ENCODE measurements around the gene POU2AF1.

POU2AF1 gene

DNA sequence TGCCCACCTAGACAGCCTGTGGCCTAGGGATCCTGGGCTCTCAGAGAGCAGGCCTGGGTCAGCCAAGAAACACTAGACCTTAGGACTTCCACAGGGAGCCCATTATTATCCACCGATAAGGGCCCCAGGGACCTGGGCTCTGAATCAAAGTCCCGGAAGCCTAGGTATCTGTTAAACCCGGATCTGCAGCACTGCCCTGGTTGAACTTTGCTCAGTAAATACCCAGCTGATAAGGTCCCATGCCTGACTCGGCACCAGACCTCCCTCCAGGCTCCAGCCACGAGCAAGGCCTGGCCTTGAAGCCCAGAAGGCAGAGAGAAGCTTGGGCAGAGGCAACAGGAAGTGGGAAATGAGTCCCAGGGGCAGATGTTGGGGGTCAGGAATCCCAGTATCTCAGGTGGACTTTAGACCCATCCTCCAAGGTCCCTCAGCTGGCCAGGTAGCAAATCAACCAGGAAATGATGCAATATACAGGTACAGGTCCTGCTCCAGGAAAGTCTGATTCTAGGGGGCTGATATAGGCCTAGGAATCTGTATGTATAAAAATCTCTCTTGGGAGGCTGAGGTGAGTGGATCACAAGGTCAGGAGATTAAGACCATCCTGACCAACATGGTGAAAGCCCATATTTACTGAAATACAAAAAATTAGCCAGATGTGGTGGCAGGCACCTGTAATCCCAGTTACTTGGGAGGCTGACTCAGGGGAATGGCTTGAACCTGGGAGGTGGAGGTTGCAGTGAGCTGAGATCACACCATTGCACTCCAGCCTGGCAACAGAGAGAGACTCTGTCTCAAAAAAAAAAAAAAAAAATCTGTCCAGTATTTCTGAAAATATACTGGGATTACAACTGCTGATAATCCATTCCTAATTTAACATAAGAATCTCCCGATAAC is 18.7 kb downstream of the POU2AF1 start:
- DNase-seq, result no peak

GRCh38 chr11:111359223-111360149 is 19.6 kb downstream of the POU2AF1 start:
- DNase-seq, result no peak

GRCh38 chr11:111358038-111359001 is 20.8 kb downstream of the POU2AF1 start:
- DNase-seq, result no peak

DNA sequence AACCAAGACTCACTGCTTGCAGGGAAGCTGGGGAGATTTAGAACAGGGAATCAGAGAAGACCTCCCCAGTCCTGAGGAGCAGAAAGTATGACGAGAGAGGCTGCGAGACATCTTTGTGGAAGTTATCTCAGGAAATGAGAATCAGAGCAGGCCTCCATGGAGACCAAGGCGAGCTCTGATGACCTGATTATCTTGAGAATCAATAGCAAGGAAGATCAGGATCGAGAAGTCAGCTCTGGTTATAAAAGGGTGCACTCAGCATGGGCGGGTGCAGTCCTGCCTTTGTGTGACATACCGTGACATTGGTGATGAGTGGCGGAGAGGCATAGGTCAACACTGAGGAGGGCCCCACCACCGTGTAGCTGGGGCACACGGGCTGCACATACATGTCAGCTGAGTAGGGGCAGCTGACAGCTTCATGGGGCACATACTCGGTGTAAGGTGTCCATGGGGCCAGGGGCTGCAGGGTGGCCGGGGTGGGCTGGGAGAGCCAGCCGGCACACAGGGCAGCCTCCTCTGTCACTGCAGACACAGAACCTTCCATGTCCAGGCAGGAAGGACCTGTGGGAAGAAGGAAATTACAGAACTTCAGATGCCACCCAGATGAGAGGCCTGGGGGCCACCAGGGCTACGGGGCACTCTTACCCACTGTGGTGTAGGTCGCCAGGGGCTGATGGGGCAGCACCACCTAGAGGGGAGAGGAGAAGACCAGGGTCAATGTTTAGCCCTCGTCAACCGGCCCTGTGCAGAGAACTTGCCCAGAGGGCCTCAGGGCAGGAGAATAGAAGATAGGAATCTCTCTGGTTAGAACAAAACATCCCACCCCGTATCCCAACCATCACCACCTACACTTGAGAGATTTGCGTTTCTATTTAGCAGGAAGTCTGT is 21.7 kb downstream of the POU2AF1 start:
- no peak for DNase-seq

GRCh38 chr11:111356660-111357048 is 22.4 kb downstream of the POU2AF1 start:
- DNase-seq, result no peak

- DNase-seq, result no peak
Measured at GRCh38 chr11:111355956-111356659, 23.0 kb downstream of the POU2AF1 start.

GRCh38 chr11:111355101-111355500 is 24.0 kb downstream of the POU2AF1 start:
- no peak for DNase-seq

- DNase-seq, result no peak
Measured at GRCh38 chr11:111354601-111354891, 24.5 kb downstream of the POU2AF1 start.

DNA sequence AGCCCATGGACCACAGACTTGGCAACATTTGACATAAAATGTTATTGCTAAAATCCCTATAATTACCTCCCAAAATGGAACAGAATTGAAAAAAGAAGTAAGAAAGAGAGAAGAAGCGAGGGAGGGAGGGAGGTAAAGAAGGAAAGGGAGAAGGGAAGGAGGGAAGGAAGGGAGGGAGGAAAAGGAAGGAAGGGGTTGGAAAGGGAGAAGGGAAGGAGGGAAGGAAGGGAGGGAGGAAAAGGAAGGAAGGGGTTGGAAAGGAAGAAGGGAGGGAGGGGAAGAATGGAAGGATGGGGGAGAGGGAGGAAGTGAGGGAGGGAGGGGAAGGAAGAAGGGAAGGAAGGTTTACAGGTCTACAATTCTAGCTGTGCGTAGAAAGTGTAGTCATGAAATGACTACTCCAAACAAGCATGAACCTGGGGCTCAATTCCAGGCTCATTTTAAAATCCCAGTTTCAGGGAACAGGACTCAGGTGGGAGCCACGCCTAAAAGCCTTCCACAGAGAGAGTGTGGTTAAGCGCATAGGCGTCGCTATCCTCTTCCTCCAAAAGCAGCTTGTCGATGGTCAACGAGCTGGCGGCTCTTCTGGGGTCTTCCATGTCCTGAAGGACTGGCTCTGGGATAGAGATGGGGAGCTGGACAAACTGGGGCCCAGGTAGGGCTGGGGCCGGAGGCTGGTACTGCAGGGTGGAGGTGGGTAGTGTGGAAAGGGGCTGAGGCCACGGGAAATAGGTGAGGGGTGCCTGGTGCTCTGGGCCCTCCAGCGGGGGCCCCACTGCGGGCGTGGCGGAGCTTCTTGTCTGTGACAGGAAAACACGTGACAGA is 25.1 kb downstream of the POU2AF1 start:
- no peak for DNase-seq

DNA sequence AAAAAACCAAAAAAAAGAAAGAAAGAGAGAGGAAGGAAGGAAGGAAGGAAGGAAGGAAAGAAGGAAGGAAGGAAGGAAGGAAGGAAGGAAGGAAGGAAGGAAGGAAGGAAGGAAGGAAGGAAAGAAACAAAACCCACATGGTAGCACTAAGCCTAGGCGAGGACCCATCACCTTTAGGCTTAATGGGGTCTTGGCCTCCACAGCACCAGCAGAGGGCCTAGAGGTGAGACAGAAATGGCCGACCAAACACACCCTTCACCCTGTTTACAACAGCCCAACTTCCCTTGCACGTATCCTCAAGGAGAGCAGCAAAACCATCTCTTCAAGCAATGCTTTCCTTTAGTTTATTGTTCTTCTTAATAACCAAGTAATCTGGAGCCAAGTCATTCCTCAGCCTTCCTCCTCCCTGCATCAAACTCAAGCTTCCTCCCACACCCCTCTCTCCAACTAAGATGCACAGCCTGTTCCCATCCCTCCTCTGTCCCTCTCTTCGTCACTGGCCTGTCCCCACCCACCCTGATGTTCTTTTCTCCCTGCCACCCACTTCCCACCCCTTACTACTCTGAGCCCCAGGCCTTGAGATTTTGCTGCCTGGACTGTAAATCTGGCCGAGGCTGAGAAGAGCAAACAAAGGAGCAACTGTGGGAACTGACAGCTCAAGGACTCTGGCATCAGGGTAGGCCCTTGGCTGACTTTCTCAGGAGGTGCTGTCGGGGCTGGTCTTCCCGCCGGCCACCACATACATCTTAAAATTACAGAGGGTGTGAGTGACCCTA is 26.0 kb downstream of the POU2AF1 start:
- DNase-seq, result no peak

DNA sequence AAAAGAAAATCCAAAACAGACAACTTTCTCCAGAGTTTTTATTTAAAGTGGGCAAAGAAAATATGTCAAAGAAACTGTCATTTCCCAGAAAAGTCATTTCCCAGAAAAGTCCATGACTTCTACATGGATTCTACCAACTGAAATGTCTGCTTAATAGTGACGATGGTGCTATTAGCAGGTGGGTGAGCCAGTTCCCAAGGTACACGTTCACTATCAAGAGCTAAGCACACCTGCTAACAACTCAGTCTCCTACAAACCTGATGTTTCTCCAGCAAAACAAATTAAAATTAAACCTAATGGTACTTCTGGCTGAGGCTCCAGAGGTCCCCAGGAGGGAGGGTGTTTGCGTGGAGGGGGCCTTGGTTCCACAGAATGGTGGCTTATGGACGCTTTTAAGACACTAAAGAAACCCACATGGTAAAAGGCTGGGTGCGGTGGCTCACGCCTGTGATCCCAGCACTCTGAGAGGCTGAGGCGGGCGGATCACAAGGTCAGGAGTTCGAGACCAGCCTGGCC is 26.8 kb downstream of the POU2AF1 start:
- no peak for DNase-seq

- DNase-seq, result no peak
Measured at GRCh38 chr11:111351374-111352055, 27.6 kb downstream of the POU2AF1 start.

DNA sequence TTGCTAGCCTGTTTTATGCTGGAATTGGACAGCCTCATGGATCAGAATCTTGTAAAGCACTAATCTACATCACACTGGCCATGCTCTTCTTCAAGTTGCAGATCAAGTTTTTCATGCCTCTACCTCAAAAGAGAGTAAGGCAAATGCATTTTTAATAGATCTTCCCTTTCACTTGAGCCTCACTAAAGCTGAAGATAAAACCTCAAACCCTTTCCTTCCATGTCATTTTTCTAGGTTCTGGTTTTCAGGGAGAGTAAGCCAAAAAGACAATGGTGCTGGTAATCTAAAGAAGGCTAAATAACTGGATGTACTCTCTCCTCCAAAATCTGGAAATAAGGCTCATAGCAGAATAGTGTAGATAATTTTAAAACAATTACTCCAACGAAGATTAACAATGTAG is 28.3 kb downstream of the POU2AF1 start:
- no peak for DNase-seq

- DNase-seq, result no peak
Measured at GRCh38 chr11:111349191-111349695, 29.8 kb downstream of the POU2AF1 start.

DNA sequence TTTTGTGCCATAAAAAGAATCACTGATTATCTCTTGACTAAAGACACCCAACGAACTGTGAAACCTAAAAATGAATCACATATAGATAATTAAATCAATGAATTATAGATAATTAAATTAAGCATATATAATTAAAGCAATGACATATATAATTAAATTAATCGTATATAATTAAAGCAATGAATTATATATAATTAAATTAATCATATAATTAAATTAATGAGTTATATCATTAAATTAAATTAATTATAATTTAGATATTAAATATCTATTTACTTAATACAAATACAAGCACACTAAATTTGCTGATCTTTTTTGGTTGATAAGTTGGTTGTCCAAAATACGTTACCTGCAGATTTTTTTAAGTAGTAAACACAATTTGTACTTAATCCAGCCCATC is 30.9 kb downstream of the POU2AF1 start:
- DNase-seq, result no peak

DNA sequence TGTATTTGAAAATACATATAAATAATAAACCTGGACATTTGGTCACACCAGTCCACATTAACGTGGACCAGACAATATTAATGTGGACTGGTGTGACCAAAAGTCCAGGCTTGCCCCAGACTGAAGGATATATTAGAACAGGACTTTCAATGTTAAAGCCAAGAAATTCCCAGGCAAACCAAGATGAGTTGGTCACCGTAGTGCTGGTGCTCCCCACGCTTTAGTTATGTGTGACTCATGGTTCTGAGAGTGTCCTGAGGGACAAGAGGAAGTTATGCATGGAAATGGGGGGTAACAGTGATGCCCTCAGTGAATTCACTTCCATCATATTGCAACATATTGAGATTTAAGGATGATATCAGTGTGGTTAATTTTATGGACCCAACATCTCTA is 31.4 kb downstream of the POU2AF1 start:
- peak; percentile 5 for DNase-seq

DNA sequence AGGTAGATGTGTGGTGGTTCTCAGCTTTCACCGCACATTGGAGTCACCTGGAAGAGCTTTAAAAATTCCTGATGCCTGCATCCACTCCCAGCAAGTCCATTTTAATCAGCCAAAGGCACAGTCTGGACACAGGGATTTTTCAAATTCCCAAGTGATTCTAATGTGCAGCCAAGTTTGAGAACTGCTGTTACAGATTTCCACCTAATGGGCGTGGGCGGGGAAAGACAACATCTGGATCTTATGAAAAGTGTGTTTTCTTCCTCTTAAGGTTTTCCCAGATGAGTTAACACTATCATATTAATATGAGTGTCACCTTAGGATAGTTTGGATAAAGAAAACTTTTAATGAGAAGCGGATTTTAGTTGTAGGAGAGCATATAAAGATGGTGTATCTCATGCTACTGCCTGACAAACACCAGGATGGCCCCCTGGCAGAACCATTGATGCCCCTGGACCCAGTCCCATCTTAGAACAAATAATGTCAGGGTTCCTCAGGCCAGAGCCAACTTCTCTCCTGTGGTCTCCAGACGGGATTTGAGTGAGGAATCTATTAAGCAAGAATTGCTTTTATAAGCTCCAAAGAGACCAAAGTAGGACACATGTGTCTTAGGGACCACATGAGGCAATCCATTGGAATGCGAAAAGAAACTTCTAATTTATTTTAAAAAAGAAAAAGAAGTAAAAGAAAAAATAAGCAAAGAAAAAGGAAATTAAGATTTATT is 31.9 kb downstream of the POU2AF1 start:
- DNase-seq, result no peak

DNA sequence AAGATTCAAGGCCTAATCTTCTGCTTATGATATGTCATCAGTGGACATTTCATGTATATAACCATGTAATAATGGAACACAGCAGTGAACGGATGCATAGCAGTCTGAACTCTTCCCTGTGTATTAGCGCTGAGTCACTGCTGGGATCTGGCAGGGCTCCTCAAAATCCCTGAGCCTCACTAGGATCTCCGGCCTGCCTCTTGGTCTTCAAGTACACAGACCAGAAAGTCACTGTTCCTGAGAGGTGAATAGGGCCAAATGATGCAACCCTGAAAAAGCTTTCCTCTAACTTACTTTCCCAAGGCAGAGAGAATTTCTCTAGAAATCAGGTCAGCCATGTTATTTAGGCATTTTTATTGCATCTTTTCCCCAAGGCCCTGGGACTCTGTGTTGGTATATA is 35.0 kb downstream of the POU2AF1 start:
- no peak for DNase-seq

All from amniotic stem cell (primary cell).